Urinary bladder (tissue), 4 donors: ENCODE results near the gene STXBP6. TPM values are rescaled to one million over a fixed set of nuclear protein-coding genes. Genes with fewer than 3 reads are reported as not detected.

Experiments used
- DNase-seq: peaks from one replicate; pipeline ENCODE4 v3.0.0-alpha.2; 2015; ENCODE audit errors: extremely low spot score
- H3K27ac ChIP-seq: one replicate; pipeline ENCODE4 v1.5.1; 2013; ENCODE audit warnings: low read depth, mild to moderate bottlenecking, moderate library complexity
- H3K36me3 ChIP-seq: one replicate; pipeline ENCODE4 v1.6.1; 2013; ENCODE audit warnings: mild to moderate bottlenecking, moderate library complexity; ENCODE audit not compliant: insufficient read depth
- H3K4me1 ChIP-seq: one replicate; pipeline ENCODE4 v1.6.1; 2013; ENCODE audit warnings: mild to moderate bottlenecking, moderate library complexity; ENCODE audit not compliant: insufficient read depth
- H3K4me3 ChIP-seq: one replicate; pipeline ENCODE4 v1.5.1; 2013; ENCODE audit warnings: low read depth, low read length
- WGBS: extraction: QIAGEN DNeasy Blood & Tissue Kit; methylation state at CpG from one replicate; pipeline ENCODE4 v1.1.7; 2013; 5-methylcytosine and 5-hydroxymethylcytosine counted together
- polyA plus RNA-seq: library from polyadenylated mRNA; stranded (reverse); fragments of 200-250 nt; gene quantifications from one replicate; pipeline ENCODE4 v1.2.3, GENCODE V29; 2013
- total RNA-seq: library from RNA; depleted of rRNA; stranded (reverse); fragments of >200 nt; gene quantifications from one replicate; pipeline ENCODE4 v1.2.3, GENCODE V29; 2014
- donor health status: healthy with polysubstance abuse.
- donor health status: healthy.

Gene STXBP6
- total and polyA plus RNA-seq, 2 donors, result 25.1 to 42.9 TPM

GRCh38 chr14:25019892-25020291 lies 30.1 kb downstream of the STXBP6 start:
- no peak for DNase-seq
- Histone ChIP-seq H3K4me3 (no peak overlapping the region), H3K4me1 (peaks cover 2% of the 10 kb centered on the region), H3K27ac (no peak overlapping the region), H3K36me3 (no peaks in the 10 kb centered on the region)
- 73% methylated on average over 1 of the region's 1 CpG for WGBS

DNA sequence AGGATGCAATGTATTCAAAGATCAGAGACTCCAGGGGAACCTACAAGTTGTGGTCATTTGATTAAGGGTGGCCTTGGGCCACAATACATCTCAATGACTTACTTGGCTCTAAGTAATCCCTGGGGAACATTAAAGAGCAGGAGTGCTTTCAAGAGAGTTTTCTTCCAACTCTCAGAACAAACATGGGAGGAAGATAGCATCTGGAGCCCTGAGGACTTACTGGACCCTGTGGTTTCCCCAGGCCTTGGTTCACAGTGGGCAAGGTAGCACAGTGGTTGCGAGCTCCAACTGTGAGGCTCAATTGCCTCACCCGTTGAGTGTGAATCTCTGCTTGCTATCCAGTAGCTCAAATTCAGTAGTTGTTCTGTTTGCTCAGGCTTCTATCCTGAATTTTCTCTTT lies 32.4 kb downstream of the STXBP6 start:
- DNase-seq, result no peak
- no peaks in the 10 kb centered on the region for H3K36me3 ChIP-seq
- H3K27ac ChIP-seq, result no peak overlapping the region
- 93% methylated on average over 2 of the region's 2 CpGs for WGBS
- H3K4me1 ChIP-seq, result peaks cover 3% of the 10 kb centered on the region
- H3K4me3 ChIP-seq, result no peak overlapping the region

DNA sequence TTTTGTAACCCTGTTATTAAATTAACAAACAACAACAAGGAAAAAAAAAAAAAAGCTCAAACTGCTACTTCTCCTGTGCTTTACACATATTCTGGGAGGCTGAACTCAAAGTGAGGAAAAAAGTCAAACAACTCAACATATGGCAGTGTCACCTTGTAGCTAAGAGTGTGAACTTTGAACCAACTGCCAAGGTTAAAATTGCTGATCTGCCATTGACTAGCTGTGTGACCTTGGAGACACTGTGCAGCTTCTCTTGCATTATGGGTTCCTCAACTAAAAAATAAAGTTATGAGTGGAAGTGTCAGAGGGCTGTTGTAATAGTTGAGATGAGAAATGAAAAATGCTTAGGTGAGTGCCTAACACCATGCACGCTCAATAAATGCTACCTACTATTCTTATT lies 34.2 kb downstream of the STXBP6 start:
- H3K4me3 ChIP-seq, result no peak overlapping the region
- peaks cover 3% of the 10 kb centered on the region for H3K4me1 ChIP-seq
- H3K36me3 ChIP-seq, result no peaks in the 10 kb centered on the region
- WGBS, result 97% methylated on average over 1 of the region's 1 CpG
- H3K27ac ChIP-seq, result no peak overlapping the region
- no peak for DNase-seq

DNA sequence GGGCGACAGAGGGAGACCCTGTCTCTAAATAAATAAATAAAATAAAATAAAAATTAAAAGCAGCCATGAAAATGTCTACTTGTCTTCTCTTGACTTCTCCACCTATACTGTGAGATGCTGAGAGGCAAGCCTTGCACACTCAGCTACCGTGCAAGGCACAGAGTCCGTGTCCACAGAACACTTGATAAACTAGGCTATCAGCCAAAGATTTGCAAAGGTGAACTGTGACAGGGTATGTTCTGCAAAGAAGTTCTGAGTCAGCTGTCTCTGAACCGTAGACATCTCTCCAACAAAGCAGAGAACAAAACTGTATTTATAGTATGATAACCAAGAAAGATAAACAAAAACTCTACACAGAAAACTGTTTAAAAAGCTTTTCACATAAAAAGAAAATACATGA lies 35.5 kb downstream of the STXBP6 start:
- DNase-seq, result no peak
- Histone ChIP-seq H3K27ac (no peak overlapping the region), H3K36me3 (no peaks in the 10 kb centered on the region), H3K4me1 (peaks cover 3% of the 10 kb centered on the region), H3K4me3 (no peak overlapping the region)
- 38% methylated on average over 4 of the region's 4 CpGs for WGBS

DNA sequence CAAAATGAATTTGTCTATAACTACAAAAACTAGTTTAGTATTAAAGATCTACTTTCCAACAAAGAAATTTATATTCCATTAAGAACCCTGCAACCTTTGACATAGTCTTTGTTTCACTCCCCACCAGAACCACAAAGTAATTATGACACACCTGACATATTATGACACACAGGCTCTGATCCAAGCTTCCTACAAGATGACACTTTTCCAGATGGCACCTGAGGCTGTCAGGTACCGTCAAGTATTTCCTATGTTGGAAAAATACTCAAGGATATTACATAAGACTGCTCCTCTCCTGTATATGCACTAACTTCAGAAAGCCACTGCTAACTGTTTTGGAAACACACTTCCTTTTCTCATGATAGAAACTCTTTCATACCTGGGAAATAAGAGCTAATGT lies 38.9 kb downstream of the STXBP6 start:
- peaks cover 2% of the 10 kb centered on the region for H3K4me1 ChIP-seq
- no peak for DNase-seq
- WGBS, result 85% methylated on average over 1 of the region's 1 CpG
- no peak overlapping the region for H3K4me3 ChIP-seq
- no peak overlapping the region for H3K27ac ChIP-seq
- H3K36me3 ChIP-seq, result no peaks in the 10 kb centered on the region

DNA sequence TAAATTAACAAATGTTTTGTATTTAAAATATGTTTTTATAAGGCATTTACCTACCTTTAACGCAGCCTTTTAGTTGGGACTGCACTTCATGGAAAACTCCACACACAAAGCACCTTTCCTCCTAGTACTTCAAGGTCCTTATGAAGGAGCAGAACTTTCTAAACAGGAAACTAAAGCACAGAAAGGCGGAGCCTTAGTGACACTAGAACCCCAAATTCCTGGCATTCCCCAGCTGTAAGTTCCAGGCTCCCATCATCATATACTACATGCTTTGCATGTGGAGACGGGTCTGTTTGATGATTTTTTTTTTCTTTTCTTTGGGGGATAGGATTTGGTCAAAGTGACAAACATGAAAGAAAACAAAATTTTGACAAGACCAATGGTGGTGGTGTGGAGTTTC lies 39.5 kb downstream of the STXBP6 start:
- WGBS, result 90% methylated on average over 3 of the region's 3 CpGs

GRCh38 chr14:25009891-25010290 lies 40.1 kb downstream of the STXBP6 start:
- WGBS, result 22% methylated on average over 3 of the region's 3 CpGs
- no peak for DNase-seq
- peaks cover 2% of the 10 kb centered on the region for H3K4me1 ChIP-seq

More for the DNA sequence above, 39.5 kb downstream of the STXBP6 start:
- Histone ChIP-seq H3K27ac (no peak overlapping the region), H3K36me3 (no peaks in the 10 kb centered on the region), H3K4me1 (peaks cover 2% of the 10 kb centered on the region), H3K4me3 (no peak overlapping the region)
- DNase-seq, result no peak

DNA sequence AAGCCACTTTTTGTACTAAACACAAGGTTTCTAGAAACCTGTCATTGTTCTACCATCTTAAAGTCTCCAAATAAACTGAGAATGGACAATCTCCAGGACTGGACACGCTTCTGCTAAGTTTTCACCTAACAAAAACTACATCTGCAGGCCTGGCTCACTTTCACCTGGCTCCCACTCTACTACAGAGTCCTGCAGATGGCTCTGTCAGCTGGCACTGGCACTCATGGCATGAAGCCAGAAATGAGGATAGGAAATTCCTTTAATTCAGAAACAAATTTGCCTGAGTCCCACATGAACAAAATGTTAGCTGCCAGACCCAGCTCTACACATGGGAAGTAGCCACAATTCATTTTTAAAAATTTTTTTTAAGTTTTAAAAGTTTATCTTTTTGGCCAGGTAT lies 42.1 kb downstream of the STXBP6 start:
- WGBS, result 76% methylated on average over 1 of the region's 1 CpG
- Histone ChIP-seq H3K27ac (no peak overlapping the region), H3K36me3 (no peaks in the 10 kb centered on the region), H3K4me3 (no peak overlapping the region), H3K4me1 (no peaks in the 10 kb centered on the region)
- DNase-seq, result no peak

More at GRCh38 chr14:25009891-25010290, 40.1 kb downstream of the STXBP6 start:
- no peaks in the 10 kb centered on the region for H3K36me3 ChIP-seq
- no peak overlapping the region for H3K27ac ChIP-seq
- no peak overlapping the region for H3K4me3 ChIP-seq

DNA sequence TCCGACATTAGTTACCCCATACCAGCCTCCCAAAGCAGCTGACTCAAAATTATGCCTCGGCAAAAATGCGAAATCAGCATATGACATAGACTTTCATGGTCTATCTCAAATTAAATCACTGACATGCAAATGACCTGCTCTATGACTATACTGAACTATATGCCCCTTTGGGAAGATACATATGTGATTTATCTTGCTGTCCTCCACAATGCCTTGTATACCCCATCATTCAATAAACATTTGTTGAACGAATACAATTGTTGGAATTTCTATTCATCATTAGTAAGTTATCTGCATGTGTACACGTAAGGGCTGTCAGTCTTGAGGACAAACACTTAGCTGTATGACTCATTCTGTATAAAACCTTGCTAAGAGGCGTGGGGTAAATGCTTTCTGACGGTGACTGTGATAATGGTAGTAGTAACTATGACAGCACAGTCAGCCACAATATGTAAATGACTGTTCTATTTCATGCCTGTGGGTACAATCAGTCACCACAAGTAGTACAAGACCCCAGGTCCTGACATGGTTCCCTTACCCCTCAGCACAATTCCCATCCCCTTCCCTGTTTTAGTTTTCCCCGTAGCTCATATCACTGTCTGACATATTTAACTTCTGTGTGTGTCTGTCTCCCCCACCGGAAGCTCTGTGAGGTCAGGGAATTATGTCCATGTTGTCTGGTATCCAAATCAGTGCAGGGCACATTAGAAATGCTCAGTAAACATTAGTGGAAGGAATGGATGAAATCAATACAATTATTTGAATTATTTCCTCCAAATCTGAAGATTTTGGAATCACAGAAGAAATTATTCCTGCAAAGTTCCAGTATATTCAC lies 42.8 kb downstream of the STXBP6 start:
- no peaks in the 10 kb centered on the region for H3K4me1 ChIP-seq

DNA sequence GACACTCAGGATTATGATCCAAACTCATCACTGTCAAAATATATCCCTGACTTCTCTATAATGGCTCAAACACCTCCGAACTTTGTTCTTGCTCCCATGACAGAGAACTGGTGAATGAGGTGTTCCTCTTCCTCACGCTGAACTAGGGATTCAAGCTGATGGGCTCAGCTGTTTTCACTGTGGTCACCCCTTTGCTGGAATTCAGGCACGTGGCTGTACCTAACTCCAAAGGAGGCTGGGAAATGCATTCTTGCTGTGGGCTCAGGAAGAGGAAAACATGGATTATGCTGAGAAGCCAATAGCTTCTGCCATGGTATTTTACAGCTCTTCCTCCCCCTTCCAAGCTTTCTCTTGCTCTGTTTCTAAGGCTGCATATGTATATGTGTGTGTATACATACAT lies 43.9 kb downstream of the STXBP6 start:
- H3K4me1 ChIP-seq, result no peaks in the 10 kb centered on the region

More for the DNA sequence above, 42.8 kb downstream of the STXBP6 start:
- H3K36me3 ChIP-seq, result no peaks in the 10 kb centered on the region
- H3K27ac ChIP-seq, result no peak overlapping the region
- WGBS, result 62% methylated on average over 9 of the region's 9 CpGs
- no peak for DNase-seq
- no peak overlapping the region for H3K4me3 ChIP-seq

DNA sequence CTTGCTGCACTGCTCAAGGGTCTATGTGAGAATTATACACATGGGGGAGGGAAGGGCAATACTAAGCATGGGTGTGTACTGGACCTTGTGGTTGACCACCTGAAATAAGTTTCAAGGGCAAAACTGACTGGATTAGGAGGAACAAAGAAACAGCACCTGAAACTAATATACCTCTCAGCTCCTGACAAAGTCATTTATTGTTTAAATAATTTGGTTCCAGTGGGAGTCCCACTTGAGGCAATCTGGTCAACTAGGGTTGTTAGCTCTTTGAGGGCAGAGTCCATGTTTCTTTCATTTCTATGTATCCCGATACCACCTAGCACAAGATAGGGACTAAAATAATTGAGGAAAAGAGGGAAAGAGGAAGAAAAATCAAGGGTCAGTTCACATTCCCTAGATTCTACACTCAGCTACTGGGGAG lies 45.5 kb downstream of the STXBP6 start:
- no peak for DNase-seq
- Histone ChIP-seq H3K4me3 (no peak overlapping the region), H3K27ac (no peak overlapping the region), H3K4me1 (no peaks in the 10 kb centered on the region), H3K36me3 (no peaks in the 10 kb centered on the region)
- 95% methylated on average over 1 of the region's 1 CpG for WGBS

More for the DNA sequence above, 43.9 kb downstream of the STXBP6 start:
- H3K36me3 ChIP-seq, result no peaks in the 10 kb centered on the region
- DNase-seq, result no peak
- H3K4me3 ChIP-seq, result no peak overlapping the region
- no peak overlapping the region for H3K27ac ChIP-seq
- 91% methylated on average over 3 of the region's 3 CpGs for WGBS

- H3K36me3 ChIP-seq, result no peaks in the 10 kb centered on the region
- H3K4me3 ChIP-seq, result no peak overlapping the region
- no peak overlapping the region for H3K27ac ChIP-seq
Observed at GRCh38 chr14:25003537-25003936, 46.4 kb downstream of the STXBP6 start.

GRCh38 chr14:25001601-25002000 lies 48.3 kb downstream of the STXBP6 start:
- no peak overlapping the region for H3K4me3 ChIP-seq
- WGBS, result 47% methylated on average over 2 of the region's 2 CpGs
- no peaks in the 10 kb centered on the region for H3K4me1 ChIP-seq
- no peak for DNase-seq
- H3K27ac ChIP-seq, result no peak overlapping the region
- no peaks in the 10 kb centered on the region for H3K36me3 ChIP-seq

More at GRCh38 chr14:25003537-25003936, 46.4 kb downstream of the STXBP6 start:
- DNase-seq, result no peak
- no peaks in the 10 kb centered on the region for H3K4me1 ChIP-seq
- WGBS, result 89% methylated on average over 1 of the region's 1 CpG

DNA sequence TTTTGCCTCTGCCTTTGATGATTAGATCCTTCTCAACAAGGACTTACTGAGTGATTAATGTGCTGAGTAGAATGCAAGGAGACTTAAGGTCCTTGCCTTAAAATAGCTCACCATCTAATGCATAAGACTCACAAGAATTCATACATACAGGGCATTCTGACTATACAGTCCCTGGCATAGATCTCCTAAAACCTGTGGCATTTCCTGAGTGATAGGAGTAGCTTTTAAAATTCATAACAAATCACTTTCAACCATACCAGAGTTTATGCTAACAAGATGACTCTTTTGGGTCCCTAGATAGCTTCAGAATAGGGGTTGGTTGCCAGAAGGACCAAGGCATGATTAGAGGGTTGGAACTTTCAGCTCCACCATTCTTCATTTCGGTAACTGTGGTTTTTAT lies 48.8 kb downstream of the STXBP6 start:
- Histone ChIP-seq H3K27ac (no peak overlapping the region), H3K36me3 (no peaks in the 10 kb centered on the region), H3K4me3 (no peak overlapping the region), H3K4me1 (no peaks in the 10 kb centered on the region)
- no peak for DNase-seq
- 71% methylated on average over 1 of the region's 1 CpG for WGBS
